HK-2 (cell line): ENCODE results near the gene GTF3A.

Experiments
- DNase-seq: peaks from one replicate; pipeline ENCODE4 v3.0.0-alpha.2; 2018; ENCODE audit not compliant: unreplicated experiment

The GTF3A gene

DNA sequence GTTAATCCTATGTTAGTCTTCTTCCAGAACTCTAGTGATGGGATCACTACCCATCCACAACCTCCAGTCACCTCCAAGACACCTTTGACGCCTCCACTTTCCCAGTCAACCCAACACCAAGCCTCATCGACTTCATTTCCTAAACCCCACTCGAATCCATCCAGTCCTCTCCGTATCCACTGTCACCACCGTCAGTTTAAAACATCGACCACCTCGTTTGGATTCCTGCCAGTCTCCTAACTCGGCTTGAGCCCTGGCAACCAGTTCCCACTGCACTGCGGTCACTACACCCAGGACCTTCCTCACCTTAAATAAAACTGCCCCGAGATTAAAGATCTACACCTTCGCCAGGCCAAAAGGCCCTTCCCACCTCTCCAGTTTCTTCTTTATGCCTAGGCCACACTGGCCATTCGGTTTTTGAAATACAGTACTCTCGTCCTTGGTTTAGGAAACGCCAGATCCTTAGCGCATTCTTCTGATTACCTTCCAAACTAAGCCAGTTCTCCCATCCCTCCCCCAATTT is 24.7 kb downstream of the GTF3A start:
- DNase-seq, result peak; percentile 13

DNA sequence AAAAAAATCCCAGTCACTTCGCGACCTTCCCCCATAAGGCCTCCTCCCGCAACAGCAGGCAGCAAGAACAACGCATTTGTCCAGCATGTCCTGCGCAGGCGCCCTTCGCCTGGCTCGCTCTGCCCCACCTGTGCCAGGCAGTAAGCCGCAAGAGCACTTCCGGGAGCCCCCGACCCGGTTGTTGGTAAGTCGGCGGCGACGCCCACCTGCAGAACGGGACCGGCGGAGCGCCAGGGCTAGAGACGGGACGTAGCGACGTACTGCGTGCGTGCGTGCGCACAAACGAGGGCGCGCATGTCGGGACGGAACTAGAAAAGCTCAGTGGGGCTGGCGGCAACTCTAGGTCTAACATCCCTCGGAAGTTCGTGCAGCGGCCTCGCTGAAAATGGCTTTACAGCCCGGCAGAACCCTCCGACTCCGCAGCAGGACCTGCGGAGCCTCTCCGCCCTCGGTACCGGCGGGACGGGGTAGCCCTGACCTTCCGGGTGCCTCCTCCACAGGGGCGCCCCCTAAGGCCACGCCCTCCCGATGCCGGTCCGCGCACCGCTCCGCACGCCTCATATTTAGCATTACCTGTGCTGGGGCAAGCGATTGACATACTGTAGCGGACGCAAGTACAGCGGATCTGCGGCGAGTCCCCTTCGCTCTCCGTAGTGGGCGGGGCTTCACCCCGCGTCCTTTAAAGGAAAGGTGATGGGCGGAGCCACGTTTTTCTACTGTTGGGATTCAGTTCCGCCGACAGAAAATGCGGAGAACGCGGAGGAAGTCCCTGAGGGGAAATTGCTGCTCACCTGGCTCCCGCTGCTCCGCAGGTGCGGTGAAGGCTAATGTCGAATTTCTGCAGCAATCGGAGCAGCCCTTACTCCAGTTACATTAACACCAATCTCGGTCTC is 25.8 kb downstream of the GTF3A start, which contains the start of gene MTIF3:
Gene MTIF3 (minus strand): TSS at position 629 of the 893 bp plus-strand sequence. CDS start 10,116 bp downstream, outside the sequence.
- DNase-seq, result peak; percentile 84

DNA sequence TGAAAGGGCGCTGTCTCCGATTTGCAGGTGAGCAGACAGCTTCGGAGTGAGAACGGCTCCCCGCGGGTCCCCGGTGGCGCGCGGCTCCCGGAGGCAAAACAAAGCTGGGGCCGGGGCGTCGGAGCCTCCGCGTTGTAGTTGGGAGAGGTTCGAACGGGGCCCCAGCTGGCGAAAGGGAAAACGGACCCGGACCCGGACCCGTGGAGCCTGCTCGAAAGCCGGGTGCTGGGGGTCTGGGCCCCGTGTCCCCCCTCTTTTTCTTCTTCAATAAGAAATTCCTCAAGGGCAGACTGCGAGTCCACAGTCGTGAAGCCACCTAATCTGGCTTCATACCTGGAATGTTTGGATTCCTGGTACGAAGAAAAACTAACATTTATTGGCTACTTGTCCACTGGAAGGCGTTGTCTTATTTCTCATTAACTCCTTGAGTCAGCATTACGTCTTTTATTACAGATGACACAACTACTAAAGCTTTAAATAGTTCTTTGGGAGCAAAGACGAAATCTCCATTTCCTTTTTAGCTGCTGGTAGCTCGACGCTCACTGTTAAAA is 26.6 kb downstream of the GTF3A start:
- DNase-seq, result peak; percentile 31

DNA sequence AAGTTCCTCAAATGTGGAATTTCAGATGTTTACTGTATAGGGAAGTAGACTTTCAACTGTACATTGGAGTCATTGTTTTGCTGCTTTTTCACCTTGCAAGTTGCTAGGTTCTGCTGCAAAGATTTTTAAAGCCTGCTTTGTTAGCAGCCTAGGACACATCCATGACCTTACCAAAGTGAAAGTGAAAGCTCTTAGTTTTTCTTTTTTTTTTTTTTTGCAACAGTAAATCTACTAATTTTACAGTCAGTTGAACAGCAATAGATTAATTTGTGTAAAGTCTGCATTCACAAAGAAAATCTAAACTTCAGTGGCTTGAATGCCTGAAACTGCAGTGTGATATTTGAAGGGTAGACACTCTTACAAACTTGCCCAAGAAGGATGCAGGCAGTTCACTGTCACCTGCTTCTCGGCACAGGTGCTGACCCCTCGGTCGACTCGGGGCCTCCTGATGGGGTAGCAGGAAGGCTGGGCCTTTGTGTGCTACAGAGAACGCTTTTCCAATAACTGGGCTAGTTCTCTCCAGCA is 31.0 kb downstream of the GTF3A start:
- no peak for DNase-seq

DNA sequence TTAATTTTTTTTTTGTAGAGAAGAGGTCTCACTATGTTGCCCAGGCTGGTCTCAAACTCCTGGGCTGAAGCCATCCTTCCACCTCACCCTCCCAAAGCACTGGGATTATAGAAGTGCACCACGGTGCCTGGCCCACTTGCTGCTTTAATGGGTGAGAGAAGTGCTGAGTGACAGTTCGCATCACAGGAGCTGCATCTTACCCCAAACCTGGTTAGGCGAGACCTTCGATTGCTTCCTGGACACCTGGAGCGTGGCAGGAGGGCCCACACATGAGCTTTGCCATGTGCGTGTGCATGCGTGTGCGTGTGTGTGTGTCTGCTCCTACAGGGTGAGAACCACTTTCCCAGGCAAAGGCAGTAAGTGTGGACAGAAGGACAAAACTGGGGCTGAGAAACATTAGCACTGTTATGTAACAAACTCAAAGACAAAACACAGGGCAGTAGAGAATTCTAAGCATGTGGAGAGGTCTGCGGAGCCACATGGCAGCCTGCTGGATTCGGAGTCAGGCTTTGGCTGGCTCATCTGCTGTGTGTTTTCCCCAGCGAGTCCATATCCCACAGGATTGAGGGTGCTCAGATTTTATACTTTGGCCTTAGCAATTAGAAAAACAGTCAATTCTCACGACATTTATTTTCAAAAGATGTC is 37.6 kb downstream of the GTF3A start:
- DNase-seq, result no peak

DNA sequence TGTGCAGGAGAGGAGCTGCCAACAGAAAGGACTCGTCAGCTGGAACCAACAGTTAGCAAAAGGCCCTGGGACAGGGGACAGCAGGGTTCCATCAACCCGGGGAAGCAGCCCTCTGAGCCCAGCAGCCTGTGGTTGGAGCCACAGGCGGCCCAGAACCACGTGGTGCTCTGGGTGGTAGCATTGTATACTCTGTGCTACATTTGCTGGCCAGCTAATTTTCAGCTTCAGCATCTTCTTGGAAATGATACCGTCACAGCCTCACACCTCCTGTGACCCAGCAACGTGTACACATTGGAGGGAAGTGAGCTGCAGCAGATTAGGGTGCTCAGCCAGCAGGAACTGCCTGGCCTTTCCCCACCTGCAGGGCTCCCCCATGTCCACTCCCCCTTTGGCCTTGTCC is 39.1 kb downstream of the GTF3A start:
- no peak for DNase-seq

DNA sequence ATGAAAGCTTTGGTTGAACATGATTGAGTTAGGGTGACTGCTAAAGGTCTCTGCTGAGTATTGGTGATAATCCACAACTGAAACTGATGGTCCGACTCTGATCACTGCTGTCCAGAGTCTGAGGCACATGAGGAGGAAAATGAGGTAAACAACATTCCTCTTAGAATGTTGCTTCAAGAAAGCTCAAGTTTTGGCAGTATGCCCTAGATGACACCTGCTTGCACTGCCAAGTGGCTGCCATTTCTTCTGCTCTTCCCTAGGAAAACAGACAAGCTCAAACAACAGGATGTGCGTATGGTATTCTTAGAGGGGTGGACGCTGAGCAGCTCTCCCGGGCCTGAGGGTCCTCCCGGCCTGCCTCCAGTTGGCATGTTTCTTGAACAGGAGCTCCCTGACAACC is 41.2 kb downstream of the GTF3A start:
- no peak for DNase-seq

DNA sequence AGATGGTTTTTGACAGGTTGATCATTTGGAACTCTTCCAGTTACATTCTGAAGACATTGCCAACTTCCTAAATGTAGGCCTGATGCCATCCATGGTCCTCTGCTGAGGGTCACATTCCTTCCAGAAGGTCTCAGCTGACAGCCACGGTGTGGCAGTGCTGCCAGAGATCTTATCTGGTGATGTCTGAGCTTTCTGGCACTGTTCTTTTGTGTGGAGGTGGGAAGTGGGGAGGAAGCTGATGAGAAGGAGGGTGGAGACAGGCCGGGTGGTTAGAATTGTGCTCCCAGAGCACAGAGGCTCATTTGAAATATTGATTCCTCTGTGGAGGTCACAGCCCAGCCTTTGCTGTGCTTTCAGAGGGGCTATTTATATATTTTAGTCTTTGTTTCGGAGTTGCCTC is 42.1 kb downstream of the GTF3A start:
- DNase-seq, result no peak

DNA sequence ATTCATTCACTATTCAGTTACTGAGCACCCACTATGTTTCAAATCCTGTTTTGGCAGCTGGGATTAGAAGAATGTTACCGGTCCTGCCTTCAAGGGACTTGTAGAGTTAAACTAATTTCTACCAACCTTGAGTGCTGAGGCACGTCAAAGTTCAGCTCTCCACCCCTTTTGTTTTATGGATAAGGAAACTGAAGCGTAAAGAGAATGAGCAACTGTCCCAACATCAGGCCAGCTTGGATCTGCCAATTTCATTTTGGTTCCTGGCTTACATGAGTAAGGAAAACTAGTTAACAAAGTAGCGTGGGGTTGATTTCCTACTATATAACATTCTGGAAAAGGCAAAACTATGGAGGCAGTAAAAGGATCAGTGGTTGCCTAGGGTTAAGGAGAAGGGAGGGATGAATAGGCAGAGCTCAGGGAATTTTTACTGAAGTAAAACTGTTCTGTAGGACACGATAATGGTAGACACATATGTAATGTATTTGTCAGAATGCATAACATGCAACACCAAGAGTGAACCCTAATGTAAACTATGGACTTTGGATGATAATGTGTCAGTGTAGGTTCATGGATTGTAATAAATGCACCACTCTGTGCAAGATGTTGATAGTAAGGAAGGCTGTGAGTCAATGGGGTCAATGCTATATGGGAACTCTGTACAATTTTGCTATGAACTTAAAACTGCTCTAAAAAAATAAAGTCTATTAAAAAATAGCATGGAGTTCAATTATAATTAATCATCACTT is 45.8 kb downstream of the GTF3A start:
- no peak for DNase-seq

DNA sequence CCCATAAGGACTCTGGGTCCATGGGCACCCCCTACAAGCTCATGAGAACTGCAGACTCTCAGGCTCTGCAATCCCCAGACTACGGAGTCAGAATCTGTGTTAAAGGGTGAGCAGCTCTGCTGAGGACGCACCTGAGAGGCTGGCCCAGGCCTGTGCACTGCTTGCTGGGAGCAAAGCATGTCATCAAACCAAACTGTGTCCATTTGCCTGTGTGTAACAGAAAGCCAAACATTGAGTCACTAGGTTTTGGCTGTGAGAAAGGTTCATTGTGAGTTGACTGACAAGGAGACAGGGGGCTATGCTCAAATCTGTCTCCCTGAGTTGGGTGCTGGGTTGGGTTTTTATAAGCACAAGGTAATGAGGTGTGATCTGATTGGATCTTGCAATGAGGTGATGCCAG is 48.0 kb downstream of the GTF3A start:
- no peak for DNase-seq

DNA sequence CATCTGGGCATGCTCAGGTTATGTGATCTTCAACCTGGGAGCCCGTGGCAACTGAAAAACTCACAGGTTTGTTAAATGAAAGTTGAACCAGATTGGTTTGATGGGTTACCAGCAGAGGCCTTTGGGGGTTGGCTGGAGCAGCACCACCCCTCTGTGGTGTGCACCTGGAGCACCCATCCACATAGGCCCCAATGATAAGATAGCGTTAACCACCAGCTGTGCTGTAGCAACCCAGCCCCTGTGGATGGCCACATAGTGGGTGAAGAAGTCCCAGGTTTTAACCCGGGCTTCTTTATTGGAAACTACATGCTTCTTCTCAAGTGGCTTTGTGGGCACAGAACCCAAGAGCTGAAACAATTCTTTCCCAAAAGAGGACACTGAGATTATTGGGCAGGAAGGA is 48.5 kb downstream of the GTF3A start:
- DNase-seq, result no peak

DNA sequence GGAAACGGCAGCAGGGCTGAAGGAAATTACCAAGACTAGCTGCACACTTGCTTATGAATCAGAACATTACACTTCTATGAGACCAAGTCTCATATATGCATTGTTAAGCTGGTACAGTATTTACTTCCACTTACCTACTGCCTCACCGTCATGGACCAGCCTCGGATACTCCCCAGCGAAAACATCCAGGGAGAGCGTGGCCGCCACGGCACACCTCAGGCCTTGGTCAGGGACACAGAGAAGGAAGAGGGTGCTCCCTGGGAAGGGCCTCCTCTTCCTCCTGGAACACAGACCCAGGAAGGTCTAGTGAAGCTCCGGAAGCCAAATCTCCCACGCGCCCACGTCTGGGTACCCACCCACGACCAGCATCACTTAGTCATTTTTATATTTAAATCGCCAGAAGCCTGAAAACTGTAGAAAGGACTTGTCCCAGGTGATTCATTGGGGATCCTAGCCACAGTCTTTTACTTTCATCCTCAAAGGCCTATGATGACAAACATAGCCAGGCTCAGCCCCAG is 50.4 kb downstream of the GTF3A start:
- DNase-seq, result no peak

DNA sequence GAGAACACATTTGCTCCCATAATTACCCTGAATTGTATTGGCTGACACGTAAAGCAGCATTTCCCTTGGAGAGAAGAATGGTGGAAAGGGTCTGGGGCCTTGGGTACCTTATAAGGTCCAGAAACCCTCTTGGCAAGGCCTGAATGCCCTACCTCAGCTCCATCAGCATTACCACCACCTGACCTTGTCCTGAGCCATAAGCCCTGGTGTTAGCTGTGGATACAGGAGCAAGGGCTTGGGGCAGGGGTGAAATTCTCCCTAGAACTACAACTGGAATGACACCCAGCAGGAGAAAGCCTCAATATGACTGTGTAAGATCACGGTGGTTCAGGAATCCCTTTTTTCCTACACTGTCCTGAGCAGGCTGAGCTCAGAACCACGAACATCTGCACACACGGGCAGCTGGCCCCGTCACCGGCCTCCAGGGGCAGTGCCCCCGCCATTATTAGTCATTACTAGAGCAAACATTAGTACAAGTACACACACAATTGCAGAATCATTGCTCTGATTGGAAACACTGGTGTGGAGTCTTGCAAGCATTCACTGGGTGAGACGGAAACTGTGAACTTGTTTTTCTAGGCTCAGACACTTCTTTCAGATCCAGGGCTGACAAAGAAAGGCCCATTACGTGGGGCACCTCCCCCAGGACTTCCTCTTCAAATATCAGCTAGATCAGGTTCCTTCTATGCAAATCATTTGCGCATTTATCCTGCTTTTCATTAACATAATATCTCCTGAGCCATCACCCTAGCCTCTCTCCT is 52.7 kb downstream of the GTF3A start:
- no peak for DNase-seq

DNA sequence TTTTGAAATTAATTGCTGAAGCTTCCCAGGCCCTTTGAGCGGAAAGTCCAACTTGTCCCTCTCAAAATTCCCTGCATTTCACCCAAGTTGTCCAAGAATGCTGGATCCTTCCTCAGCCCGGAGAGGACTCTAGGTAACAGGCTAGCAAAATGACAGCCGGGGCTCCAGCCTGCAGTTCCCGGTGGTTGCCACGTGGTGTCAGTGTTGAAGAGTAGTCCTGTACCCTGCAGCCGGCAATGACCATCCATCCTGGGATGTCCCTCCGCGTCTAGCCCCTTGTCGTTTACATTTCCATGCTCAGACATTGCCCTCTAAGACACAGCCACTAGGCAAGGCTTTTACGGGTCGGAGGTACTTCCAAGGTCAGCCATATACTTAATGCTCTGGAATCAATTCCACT is 57.3 kb downstream of the GTF3A start:
- DNase-seq, result peak; percentile 25

DNA sequence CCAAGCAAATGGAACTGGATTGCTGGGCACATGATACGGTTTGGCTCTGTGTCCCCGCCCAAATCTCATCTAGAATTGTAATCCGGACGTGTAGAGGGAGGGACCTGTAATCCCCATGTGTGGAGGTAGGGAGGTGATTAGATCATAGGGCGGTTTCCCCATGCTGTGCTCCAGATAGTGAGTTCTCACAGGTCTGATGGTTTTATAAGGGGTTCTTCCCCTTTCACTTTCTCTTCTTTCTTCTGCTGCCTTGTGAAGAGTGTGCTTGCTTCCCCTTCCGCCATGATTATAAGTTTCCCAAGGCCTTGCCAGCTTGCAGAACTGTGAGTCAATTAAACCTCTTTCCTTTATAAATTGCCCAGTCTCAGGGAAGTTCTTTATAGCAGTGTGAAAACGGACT is 58.6 kb downstream of the GTF3A start:
- no peak for DNase-seq

DNA sequence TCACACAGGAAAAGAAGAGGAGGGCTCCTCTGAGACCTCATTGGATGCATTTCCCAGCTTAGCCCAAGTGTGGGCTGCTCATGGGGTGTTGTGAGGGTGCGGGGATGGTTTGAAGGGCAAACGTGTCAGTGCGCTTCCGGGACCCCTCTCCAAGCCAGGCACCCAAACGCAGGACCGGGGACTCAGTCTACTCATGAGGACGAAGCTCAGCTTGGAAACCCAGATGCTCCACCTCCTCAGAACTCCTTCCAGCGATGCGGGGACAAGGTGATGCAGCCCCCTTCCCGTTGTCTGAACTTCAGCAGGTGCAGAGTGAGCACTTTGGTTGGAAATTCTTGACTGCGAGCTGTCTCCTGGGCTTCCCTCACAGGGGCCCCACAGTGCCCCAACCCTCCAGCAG is 59.0 kb downstream of the GTF3A start:
- DNase-seq, result no peak
